Subcutaneous adipose tissue (tissue), 4 donors: ENCODE data around the gene PRR36. TPM values are rescaled to one million over a fixed set of nuclear protein-coding genes. Genes with fewer than 3 reads are reported as not detected.

Experiments used
- CTCF ChIP-seq: fragments of 450-650 bp; IDR thresholded peaks from one replicate; pipeline ENCODE4 v1.5.1; 2016; ENCODE audit warnings: low read depth, mild to moderate bottlenecking, control low read depth, antibody characterized with exemption, moderate library complexity
- total RNA-seq, 4 donors: library from RNA; depleted of rRNA; stranded (reverse); fragments of >200 nt; gene quantifications; one replicate each; pipeline ENCODE4 v1.1.0, GENCODE V29; 2016

Gene PRR36
- total RNA-seq, 4 donors from 2014 or later, result not detected

GRCh38 chr19:7919610-7920518 is 45.7 kb upstream of the PRR36 start, which contains the start of gene SNAPC2:
Gene SNAPC2 (plus strand): TSS chr19:7920338. CDS start chr19:7920367, 29 bp downstream.
- TF ChIP-seq CTCF, result no peak

- no peak for TF ChIP-seq CTCF
These were observed 44.6 kb upstream of the PRR36 start for GRCh38 chr19:7918615-7919421.

DNA sequence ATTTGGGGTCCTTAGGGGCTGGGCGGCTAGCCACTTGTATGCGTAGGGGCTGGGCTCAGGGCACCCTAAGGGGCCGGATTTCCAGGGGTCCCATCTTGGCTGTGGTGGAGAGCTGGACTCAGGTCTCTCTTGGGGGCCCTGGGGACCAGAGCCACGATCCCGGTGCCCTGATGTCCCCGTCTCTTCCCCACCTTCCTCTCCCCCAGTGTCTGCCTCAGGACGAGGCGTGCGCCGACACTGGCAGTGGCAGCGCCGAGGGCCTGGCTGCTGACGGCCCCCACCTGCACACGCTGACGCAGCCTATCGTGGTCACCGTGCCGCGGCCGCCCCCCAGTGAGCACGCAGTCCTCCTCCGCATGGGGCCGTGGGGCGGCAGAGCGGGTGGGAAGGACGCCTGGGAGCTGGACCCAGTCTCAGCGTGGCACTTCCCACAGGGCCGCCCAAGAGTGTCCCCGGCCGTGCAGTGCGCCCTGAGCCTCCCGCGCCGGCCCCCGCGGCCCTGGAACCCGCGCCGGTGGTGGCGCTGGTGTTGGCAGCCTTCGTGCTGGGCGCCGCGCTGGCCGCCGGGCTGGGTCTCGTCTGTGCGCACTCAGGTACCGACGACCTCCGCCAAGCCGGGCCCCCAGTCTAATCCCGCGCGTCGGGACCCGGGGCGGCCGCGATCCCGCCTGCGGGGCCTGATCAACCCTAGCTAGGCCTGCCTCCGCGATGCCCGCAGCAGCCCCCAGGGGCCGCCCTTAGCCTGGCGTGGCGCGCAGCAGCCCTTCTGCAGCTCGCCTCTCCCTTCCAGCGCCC is 43.3 kb upstream of the PRR36 start:
- TF ChIP-seq CTCF, result no peak

- no peak for TF ChIP-seq CTCF
These were observed 42.7 kb upstream of the PRR36 start for GRCh38 chr19:7916955-7917266.

DNA sequence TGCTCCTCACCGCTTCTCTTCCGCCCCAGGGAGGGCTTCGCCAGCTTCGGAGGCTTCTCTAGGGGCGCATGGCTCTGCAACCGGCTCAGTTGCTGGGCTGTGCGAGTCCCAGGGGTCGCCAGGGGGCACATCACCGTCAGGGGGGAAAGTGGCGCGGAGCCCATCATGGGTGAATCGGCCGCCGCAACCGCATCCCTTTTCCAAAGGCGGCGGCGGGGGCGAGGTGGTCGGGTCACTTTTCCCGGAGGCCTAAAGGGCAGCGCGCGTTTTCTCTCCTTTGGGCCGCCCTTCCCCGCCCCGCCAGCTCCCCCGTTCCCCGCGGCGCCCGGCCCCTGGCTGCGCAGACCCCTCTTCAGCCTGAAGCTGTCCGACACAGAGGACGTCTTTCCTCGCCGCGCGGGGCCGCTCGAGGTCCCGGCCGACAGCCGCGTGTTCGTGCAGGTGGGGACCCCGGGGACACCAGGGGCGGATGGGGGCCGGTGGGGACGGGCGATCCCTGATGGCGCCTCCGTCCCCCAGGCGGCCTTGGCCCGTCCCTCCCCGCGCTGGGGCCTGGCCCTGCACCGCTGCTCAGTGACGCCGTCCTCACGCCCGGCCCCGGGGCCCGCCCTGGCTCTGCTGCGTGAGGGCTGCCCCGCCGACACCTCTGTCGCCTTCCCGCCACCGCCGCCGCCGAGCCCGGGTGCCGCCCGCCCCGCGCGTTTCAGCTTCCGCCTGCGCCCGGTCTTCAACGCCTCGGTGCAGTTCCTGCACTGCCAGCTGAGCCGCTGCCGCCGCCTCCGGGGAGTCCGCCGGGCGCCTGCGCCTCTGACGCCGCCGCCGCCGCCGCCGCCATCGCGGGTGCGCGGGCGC is 42.1 kb upstream of the PRR36 start:
- no peak for TF ChIP-seq CTCF

DNA sequence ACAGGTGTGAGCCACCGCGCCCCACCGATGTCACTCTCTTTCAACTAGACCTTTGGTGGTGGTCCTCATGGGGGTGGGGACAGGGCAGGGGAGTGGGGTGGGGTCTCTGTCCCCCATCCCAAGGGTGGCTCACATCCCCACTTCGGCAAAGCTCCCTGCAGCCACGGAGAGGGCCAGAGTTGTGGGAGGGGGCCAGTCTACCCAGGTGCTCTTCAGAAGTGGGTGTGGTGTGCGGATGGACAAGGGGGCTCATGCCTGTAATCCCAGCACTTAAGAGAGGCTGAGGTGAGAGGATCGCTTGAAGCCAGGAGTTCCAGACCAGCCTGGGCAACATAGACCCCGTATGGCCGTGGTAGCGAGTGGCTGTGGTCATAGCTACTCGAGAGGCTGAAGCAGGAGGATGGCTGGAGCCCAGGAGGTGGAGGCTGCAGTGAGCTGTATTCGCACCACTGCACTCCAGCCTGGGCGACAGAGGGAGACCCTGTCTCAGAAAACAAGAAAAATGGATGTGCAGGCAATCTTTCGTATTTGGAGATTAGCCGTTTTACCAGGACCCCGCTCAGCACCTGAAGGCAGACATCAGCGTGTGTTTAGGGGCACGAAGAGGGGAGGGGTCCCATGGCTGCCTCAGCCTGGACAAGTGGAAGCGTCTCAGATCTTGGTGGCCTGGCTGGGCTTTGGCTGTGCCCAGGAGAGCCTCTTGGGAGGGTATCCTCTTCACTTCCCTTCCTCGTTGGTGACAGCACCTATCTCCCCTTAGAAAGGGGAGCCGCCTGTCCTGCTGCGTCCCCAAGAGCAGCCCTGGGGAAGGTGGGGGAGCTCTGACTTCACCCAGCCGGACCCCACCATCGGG is 41.3 kb upstream of the PRR36 start:
- no peak for TF ChIP-seq CTCF
